G401.6 (cell line): Measurements from ENCODE around the gene MRRF.

Source experiments
- FAIRE-seq: peaks from 2 replicates; lab custom pipeline; 2012; peaks lifted over from hg19 to GRCh38; lab: Jason Lieb, UNC

Gene MRRF, protein sequence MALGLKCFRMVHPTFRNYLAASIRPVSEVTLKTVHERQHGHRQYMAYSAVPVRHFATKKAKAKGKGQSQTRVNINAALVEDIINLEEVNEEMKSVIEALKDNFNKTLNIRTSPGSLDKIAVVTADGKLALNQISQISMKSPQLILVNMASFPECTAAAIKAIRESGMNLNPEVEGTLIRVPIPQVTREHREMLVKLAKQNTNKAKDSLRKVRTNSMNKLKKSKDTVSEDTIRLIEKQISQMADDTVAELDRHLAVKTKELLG

DNA sequence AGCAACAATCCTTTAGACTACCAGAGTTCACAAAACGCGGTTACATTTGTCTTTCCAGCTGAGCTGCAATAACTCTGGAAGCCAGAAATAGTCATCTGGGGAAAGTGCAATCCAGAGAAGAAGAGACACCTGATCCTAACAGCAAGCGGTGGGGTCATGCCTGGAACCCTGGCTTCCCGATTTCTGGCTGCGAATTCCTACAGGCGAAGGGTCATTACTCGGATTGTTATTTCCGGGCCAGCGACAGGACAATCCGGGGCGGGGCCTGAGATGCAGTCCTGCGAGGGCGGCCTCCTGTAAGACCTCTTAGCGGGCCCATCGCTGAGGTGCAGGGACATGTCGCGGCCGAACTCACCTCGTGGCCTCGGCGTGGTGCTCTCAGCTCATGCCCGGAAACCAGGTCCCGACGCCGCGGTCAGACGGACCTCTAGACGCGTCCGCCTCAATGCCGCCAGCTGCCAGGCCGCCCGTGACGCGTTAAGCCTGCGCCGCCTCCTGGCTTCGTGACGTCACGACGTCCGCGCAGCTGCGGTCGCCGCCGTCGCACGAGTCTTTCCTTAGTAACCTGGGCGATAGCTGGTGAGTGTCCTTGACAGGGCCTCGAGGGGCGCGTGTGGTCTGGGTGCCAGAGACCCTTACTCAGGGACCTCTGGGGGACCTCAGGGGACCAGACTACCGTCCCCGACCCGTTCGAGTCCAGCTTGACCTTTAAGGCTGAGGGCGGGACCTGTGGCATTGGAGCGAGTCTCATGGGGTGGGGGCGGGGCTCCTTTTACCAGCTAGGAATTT is at the start of gene MRRF, which contains the start of gene RBM18:
Gene MRRF (plus strand): TSS at position 523 of the 789 bp plus-strand sequence. CDS start 6,010 bp downstream, outside the sequence.
Gene RBM18 (minus strand): TSS at position 481 of the 789 bp plus-strand sequence. CDS start 3,348 bp downstream, outside the sequence.
- FAIRE-seq, result no peak

DNA sequence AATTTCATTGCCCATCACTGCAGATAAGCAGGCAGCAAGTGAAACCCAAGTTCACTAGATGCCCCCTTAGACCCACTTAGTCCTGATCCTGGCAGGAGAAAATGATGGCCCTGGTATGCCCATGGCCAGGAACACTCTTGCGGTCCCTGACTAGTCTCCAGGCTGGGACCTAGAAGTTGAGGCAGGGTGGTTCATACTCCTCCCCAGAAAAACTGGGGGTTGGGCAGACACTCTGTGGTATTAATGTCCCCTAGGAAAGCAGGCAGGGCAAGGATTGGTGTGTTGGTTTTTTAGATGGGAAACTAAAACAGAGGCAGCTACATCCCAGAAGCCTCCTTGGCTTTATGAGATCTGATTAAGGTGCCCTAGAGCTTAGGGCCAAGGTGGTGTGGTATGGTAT is 49.0 kb upstream of the MRRF start:
- FAIRE-seq, result no peak

DNA sequence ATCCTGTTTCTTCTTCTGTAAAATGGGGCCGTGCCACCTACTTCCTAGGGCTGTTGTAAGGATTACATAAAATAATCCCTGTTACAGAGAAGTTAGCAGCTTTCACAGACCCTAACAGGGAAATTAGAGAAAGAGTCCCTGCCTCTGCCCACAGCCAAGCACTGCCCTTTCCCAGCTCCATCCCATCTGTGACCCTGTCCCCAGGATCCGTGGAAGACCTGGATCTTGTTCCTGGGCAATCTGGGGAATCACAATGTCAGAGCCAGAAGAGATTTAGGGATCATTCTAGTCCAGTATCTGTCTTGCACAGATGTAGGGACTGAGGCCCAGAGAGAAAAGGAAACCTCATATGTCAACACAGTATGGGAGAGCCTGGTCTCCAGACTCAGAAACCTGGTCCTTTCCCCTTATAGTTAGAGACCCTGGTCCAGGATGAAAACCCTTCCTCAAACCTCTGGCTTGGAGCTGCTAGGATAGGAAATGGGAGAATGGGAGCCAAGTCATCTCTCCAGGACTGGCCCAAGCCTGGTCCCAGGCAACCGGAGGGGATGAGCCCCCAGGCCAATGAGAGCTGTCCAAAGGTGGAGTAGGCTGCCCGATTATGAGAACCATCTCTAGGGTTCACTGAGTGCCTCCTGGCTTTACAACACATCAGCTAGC is 48.4 kb upstream of the MRRF start:
- FAIRE-seq, result no peak

DNA sequence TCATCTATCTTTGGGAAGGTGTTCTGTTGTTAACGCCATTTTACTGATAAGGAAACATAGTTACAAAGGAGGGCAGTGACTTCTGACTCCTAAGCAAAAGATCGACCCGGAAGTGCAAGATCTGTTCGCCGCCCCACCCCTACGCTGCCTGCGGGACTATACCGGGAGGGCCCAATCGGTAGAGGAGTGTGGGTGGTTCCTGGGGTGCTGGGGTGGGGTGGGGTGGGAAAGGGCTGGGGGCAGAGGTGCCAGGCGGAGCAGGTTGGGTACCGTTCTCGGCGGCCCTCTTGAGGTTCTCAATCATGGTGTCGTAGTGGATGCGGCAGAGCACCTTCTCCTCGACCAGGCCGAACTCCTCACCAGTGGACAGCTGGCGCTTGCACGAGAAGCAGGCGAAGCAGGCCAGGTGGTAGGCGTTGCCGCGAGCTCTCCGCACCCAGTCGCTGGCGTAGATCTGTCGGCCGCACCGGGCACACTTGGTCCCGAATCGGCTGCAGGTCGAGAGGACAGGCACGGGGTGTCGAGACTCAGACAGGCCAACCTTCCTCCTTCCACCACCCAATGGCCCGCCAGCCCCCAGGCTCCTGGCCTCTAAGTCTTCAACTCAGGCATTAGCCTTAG is 47.8 kb upstream of the MRRF start:
- FAIRE-seq, result no peak

DNA sequence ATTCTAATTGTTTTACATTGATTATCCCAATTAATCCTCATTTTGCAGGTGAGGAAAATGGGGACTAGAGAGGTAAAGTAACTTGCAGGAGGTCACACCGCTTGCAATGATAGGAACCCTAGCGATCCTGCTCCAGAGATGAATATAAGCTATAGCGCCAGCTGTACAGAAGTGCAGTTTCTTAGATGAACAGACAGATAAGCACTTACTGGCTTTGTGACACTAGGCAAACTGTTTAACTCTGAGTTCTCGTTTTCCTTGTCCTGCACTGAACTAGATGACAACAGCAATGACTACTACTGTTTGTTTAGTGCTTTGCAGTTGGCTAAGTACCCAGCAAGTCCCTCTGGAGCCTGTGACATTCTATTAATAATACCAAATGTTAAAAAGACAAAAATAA is 47.0 kb upstream of the MRRF start:
- FAIRE-seq, result no peak

DNA sequence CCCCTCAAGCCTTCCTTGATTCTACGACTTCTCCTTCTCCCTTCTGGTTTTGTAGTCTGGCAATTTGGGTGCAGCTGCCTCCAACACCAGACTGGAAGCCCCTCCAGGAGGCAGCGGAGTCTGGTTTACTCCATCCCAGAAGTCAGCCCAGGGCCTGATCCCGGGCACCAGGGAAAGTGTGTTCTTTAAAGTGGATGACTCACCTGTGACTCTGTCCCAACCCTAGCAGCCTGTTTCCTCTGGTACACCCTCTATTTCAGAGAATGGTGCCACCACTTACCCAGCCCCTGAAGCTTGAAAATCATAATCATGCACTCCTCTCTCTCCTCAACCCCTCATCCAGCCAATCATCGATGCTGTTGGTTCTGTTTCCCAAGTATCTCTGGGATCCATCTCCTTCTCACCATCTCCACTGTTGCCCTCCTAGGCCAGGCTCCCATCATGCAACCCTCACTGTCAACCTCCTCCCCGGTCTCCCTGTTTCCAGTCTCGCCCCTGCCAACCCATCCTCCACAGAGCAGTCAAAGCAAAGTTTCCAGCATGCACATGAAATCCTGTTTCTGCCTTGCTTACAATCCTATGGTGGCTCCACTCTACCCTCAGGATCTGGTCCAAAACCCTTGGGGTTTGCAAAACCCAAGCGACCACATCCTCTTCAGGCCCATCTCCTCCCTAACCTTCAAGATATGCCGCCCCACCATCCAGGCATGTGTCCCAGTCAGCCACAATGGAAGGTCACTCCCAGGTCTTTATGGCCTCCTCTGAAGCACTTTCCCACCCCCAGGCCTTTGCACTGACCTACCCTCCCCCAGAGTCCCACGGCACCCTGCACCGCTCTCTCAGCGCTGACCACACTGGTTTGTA is 46.4 kb upstream of the MRRF start:
- no peak for FAIRE-seq

DNA sequence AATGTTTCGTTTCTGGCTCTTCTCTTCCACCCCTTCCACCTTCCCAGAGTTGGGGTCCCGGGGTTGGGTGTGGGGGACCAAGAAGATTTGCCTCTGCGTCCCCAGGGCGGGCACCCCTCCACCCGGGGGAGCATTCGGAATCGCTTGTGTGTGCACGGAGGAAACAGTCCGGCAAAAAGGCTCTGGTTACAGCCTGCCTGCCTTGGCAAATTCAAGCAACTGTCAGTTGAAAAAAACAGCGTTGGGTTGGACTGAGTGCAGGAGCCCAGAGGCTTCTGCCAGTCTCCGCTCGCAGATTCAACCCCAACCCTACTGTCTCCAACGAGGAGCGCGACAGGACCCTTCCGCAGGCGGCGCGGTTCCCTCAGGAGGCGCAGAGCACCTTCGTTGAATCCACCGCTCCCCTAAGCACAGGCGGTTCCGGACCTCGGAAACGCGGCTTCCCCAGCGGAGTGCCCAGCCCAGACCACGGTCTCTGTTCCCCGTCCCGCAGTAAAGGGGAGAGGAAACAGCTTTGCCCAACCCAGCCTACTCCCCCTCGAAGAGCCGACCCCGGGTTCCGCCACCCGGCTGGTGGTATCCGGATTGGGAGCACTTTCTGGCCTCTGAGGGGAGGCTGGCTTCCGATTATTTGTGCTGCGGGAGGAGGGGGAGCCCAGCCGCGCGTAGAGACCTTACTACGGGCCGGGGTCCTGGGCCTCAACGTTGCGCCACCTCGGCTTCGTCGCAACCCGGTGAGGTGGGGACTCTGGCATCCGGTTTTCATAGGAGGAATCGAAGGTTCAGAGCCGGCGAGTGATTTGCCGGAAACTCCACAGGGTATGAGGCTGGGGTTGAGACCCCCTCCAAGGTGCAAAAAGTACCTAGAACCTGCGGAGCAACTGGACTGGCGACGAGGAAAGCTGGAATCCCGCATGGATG is 45.5 kb upstream of the MRRF start:
- no peak for FAIRE-seq

DNA sequence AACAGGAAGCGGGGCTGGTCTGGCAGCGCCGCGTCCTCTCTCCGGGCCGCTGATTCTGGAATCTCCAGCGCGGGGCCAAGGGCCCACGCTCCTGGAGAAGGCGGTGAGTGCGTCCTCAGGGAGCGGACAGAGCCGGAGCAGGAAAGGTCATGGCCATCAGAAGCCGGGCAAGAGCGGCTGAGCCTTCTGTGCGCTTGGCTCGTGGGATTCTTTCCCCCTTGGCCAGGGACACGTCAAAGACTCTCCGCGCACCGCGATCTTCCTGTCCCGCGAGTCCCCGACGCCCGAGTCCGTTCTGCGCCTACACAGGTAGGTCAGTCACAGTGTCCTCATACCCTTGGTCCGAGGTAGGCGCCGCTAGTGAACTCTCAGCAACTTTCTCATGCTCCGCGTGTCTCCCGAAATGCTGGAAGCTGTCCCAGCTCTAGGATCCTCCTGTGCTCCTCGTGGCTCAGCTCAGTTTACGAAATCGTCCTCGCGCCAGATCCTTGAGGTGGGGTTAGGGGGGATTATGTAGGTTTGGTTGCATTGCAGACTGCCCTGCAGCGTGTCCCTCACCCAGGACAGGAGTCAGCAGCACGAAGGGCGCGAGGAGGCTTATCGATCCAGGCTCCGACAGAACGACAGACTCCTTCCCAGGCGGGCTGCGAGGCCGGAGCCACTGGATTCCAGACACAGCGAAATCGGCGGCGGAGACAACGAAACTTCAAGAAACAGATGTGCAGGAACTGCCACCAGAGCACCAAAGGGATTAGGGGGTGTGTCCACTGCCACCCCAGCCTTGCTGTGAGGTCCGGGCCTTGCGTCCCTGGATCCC is 44.6 kb upstream of the MRRF start:
- no peak for FAIRE-seq

DNA sequence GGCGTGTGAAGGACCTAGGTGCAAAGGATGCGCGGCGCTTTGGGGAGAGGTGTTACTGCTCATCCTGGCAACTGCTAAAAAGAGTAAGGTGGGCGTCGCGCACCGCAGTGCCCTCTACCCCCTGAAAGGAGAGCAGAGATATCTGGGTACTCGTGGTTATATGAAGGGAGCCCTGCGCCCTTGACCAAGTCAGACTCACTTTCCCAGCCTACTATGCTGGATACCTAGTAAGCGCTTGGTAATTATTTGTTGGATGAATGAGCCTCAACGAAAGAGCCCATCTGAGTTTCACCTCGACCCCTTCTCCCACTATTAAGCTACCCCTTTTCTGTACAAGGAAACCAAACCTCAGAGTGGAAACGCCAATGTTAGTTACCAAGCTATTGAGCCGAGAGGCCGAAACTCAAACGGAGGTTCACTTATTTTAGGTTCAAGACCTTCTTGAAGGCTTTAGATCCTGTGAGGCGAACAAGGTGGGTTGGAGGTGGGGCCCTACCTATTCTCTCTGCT is 44.0 kb upstream of the MRRF start:
- no peak for FAIRE-seq

DNA sequence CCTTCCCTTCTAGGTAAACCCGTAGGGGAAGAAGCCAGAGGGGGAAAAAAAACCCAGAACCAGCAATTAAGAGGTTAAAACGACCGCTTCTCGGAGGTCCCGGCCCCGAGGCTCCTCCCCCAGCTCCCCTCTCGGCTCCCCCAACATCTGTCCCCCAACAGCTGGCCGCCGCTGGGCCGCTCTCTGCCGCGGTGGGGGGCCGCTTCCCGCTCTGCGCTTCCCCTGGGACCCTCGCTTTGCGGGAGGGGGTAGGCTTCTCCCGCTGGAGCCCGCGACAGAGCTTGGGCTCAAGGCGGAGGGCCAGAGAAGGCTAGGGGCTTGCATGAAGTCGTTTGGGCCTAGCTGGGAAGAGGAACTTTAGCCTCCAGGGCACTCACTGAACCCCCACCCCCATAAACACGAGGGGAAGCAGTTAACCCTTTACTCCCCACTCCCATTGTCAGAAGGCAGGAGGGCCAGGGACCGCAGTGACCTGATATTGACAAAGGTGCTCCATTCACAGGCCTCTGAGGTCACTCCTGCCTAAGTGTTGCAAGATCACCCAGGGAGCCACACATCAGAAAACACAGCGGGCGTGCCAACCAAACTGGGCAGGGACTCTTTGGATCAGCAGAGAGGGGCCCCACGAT is 43.4 kb upstream of the MRRF start:
- FAIRE-seq, result no peak

DNA sequence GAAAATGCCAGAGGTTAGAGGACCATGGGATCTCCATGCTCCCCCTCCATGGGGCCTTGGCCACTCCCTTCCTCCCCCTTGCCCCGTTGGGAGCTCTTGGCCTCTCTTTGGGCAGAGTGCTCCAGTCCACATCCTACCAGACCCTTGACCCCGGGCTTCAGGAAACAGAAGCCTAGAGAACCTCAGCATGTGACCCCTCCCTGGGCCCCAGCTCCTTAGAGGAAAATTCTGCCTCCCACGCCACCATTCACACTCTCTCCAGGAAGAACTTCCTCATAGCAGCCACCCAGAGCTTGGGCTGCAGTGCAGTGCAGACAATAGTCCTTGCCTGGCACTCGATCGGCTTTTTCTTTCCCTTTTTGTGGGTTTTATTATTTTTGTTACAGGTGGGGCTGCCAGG is 41.9 kb upstream of the MRRF start:
- no peak for FAIRE-seq

DNA sequence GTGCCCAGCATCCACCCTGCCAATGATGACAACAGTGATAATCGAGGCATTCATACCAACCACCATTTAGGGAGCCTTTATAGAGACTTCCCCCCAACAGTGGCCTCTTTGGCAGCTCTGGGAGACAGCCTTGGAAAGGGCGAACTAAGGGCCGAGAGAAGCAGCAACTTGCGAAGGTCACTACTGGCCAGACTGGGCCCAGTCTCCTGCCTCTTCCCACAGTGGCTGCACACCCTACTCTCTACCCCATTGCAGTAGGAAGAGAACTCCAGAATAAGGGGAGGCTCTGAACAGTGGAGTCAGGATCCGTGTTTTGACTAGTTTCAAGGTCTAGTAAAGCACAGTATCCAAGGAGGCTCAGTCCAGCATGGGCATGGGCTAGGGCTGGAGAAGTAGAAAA is 41.2 kb upstream of the MRRF start:
- no peak for FAIRE-seq

DNA sequence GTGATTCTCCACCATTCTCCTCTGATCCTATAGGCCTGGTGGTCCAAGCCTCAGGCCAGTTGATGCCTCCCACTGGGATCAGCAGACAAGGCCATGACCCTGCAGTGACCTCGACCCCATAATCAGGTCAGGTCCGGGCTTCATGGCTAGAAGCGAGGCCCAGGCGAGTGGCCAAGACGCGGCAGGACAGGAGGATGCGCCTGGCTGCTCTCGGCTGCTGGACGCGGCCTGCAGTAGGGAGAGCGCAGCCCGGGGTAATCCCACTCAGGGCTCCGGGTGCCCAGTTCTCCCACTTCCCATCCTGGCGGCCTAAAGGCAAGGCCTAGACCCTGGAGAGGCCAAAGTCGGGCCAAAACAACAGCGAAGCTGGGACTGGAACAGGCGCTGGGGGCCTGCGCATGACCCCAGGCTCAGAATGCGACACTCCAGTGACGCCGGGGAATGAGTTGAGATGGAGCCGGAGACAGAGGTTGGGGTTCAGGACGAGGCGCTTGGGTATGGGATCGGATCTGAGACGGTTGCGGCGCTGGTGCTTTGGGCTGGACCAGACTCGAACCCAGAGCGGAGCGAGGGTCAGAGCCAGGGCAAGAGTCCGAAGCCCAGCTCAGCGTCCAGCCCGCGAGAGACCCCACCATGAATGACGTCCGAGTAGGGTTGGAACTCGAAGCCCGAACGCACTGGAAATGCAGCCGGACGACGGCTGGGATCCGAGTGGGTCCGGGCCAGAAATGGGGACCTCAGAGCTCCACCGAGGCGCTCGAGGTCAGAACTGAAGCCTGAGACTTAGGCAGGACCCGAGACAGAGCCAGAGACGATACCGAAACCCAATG is 39.2 kb upstream of the MRRF start:
- FAIRE-seq, result no peak

DNA sequence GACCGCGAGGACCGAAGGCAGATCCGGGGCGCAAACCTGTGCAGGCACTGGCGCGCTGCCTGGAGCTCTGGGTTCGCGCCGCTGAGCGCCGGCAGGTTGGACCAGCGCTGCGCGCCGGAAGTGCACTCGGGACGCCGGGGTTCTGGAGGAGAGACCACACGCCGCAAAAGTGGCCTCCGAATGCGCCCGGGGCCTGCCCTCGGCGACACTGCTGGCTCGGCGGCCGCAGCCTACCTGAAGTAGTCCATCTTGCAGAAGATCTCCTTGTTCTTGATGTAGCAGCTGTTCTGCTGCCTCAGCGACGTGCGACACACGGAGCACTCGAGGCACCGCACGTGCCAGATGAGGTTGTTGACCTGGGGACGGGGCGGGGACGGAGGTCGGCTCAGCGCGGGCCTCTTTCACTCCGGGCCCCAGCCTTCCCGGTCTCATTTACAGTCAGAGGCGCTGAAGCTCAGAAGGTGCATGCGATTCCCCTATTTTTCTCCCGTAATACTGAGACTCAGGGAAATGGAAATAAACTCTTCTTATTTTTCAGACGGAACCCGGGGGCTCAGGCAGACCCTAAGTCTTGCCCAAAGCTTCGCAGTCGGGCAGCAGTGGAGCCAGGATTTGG is 38.4 kb upstream of the MRRF start:
- no peak for FAIRE-seq

DNA sequence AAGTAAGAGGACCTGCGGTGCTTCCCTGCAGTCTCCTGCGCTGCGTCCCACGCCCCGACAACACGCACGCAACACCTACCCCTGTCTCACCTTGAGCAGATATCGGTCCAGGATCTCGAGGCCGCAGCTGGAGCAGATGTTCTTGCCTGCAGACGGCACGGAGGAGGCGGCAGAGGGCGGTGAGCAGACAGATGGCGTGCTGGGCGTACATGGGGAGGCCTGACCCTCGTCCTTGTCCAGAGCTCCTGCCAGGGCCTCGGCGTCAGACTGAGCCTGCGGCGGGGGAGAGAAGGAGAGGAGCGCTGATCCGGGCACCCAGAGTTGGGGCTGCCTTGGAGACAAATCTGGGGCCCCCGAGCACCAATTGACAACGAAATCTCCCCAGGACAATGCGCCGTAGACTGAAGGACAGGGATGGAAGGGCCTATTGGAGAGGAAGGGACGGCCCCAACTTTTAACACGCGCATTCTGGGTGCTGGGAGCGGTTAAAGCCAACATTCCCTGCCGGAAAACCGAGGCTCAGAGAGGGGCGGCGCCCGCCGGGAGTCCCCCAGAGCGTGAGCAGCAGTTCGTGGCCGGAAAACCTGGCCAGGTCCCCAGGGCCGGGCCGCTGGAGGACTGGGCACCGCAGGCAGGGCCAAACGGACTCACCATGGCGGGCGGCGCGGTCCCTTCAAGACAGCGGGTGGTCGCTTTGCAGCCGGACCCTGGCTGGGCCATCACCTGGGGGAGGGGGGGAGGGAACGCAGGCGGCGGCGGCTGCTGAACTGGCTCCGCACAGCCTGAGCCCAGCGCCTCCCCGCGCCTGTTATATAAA is 37.7 kb upstream of the MRRF start:
- no peak for FAIRE-seq

DNA sequence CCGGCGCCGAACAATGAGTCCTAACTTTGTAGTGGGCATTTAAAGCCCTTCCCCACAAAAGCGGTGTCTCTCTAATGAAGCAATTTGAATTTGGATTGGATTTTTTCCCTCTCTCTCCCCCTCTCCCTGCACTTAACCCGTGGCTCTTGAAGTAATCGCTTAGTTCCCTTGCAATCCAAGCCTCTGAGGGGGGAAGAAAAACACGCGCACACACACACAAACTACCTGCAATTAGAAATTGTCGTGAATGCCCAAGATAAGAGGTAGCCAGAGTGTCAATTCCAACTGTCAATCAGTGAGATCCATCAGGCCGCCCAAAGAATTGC is 37.1 kb upstream of the MRRF start:
- FAIRE-seq, result no peak

DNA sequence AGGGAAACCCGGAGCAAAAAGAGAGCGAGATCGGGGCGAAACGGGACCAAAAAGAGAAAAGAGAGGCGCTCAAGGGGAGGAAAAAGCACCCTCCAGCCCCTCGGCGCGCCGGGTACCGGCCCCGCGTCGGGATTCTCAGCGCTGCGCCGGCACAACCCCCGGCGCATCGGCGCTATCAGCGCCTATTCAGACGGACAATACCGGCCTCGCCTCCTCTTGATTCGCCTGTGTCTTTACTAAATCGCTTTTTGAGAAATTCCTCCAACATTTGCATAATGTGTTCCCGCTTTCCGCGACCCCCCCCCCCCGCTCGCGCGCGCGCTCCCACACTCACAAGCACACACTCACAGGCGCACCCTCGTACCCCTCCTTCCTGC is 36.5 kb upstream of the MRRF start:
- no peak for FAIRE-seq
